Stimulated activated CD8-positive, alpha-beta memory T cell treated with anti-CD3 and anti-CD28 coated beads, Interleukin-7, amount 100 ng/mL, for 48 hours (primary cell): Measurements from ENCODE around the gene METTL25B.
"Not testable (repeated sequence)": the region's sequence is repeated elsewhere in the genome, so short reads cannot be mapped to it uniquely, and the experiment has no call there.

Source experiments
- DNase-seq, 2 donors: peaks; one replicate each; pipeline ENCODE4 v3.0.0-alpha.2; 2020; ENCODE audit warnings: low read depth in 1 of 2; ENCODE audit errors: extremely low read depth in 1 of 2

METTL25B gene

DNA sequence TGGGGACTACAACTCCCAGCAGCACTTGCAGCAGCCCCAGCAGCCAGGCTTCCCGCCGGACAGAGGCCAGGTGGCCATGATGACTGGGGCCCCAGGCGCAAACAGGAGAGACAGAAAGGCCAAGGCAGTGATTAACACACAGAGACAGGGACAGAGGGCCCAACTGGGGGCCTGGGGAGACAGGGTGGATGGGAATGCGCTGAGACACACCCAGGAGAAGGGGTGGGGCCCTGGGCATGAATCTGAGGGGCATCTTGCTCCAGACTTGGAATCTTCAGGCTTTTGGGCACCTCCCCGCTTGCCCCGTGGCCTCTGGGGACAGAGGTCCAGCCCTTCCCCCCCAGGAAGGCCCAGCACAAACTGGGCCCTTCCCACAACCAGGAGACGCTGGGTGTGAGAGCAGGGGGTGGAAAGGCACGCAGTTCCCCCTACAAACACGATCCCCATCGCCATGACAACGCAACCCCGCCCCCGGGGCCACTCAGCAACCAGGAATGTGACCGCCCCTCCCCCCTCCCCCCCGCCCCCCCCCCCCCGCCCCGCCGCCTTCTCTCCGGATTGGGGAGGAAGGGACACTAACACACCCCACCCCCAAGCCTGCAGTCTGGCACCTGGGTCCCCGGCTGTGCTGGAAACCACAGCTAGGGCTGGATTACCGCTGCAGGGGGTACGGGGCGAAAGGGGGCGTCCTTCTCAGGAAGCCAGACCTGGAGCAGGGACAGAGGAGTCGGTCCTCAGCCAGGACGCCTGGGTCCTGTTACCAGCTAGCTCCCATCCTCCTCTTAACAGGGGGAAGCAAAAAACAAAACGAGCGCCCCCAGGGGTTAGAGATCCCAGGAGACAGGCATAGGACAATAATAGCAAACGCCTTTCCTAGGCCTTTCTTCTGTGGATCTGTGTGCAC is 18.7 kb downstream of the METTL25B start:
- DNase-seq, result peak in 1 of 2 donors; percentile 37

- no peak for DNase-seq
These were observed 19.7 kb downstream of the METTL25B start for GRCh38 chr1:156747742-156748669.

- DNase-seq, result no peak
These were observed 20.6 kb downstream of the METTL25B start for GRCh38 chr1:156748670-156749418.

- DNase-seq, result no peak
These were observed 21.3 kb downstream of the METTL25B start for GRCh38 chr1:156749419-156750118.

DNA sequence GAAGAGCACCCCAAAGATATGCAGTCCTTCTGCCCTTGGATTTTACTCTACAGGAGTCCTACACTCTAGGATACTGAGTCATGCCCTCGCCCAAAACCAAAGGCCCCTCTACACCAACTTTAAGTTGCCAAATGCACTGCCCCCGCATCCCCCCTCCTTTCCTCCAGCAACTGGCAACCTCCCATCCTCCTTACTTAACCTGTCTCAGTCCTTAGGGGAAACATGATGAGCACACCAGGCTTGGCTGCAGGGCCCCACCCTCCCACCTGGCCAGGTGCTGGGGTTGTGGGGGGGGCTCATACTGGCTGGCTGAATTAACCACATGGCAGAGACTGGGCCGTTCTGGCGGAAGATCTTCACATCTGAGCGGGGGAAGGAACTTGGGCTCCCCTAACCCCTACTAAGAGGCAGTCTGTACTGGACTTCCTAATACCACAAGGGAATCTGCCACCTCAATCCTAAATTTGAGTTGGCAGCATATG is 22.0 kb downstream of the METTL25B start:
- no peak for DNase-seq

- DNase-seq, result no peak
These were observed 22.6 kb downstream of the METTL25B start for GRCh38 chr1:156750711-156751450.

DNA sequence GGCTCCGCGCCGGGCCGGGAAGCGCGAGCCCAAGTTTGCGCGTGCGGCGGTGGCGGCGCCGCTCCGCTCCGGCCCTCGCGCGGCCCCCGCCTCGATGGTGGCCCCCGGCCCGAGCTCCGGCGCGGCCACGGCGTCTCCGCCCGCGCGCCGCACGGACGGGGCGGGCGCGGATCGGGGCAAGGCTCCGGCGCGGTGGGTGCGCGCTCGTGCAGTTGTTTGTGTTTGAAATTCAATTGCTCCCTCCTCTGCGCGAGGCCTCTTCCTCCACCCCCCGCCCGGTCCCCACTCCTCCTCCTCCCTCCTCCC is 23.1 kb downstream of the METTL25B start, which contains the start of gene HDGF:
Gene HDGF, minus strand, starts transcription at position 225 of the 306 bp plus-strand sequence. CDS start 246 bp downstream, outside the sequence.
- no peak for DNase-seq

- DNase-seq, result peak; percentile 94 to 97
These were observed 23.6 kb downstream of the METTL25B start for GRCh38 chr1:156751757-156752481.

- DNase-seq, result no peak
These were observed 24.7 kb downstream of the METTL25B start for GRCh38 chr1:156752843-156753482.

GRCh38 chr1:156754219-156754618 is 25.9 kb downstream of the METTL25B start:
- DNase-seq, result no peak

GRCh38 chr1:156755527-156755950 is 27.3 kb downstream of the METTL25B start:
- no peak for DNase-seq

DNA sequence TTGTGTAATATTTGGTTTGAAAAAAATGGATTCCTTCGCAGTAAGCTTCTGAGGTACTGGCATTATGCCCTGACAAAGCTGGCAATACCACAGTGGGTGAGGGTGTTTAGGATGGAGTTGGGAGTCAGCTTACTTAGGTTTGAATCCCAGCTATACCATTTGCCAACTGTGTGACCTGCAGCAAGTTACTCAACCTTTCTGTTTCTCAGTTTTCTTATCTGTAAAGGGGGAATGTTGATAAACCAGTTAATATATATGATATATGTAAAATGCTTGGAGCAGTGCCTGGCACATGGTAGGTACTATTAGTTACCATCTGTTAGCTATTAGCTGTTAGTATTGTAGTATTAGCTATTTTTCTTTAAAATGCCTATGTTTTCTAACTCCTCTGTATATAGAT is 28.1 kb downstream of the METTL25B start:
- DNase-seq, result no peak

DNA sequence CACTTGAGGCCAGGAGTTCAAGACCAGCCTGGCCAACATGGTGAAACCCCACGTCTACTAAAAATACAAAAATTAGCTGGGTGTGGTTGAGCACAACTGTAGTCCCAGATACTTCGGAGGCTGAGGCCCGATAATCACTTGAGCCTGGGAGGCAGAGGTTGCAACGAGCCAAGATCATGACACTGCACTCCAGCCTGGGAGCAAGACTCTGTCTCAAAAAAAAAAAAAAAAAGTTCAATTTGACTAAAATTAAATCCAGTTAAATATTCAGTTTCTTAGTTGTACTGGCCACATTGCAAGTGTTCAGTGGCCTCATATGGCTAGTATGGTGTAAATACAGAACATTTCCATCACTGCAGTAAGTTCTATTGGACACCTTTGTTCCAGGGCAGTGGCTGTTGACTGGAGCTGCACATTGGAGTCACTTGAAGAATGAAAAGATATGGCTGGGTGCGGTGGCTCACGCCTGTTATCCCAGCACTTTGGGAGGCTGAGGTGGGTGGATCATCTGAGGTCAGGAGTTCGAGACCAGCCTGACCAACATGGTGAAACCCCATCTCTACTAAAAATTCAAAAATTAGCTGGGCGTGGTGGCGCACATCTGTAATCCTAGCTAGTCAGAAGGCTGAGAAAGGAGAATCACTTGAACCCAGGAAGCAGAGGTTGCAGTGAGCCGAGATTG is 29.4 kb downstream of the METTL25B start:
- DNase-seq, result not testable (repeated sequence)

DNA sequence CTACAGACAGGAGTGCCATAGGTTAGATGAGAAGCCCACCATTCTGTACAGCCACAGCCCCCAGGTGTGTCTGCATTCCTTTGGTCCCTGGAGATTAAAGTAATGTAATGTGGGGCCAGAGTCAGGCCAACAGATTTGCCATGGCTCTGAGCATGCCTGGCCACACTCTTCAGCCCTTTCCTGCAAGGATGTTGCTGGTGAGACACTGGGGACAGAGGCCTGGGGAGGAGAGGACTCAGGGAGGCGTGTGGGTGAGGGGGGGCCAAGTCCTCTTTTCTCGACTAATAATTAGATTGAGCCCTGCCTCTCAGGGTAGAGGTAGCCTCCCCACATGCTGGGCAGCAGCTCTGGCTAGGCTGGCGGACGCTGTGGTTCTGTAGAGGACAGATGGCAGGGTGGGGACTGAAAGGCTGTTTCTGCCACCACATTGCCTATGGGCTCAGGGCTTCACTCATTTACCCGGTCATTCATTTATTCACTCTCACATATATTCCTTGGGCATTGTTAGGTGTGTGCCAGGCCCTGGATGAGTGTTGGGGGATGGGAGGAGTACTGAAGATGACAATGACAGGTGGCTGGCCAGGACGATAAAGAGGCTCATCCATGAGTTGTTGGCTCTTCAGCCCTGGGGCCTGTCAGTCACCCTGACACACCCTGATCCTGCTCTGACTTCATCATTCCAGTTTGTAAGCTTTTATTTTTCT is 32.0 kb downstream of the METTL25B start:
- no peak for DNase-seq

GRCh38 chr1:156760796-156761104 is 32.5 kb downstream of the METTL25B start:
- DNase-seq, result no peak

DNA sequence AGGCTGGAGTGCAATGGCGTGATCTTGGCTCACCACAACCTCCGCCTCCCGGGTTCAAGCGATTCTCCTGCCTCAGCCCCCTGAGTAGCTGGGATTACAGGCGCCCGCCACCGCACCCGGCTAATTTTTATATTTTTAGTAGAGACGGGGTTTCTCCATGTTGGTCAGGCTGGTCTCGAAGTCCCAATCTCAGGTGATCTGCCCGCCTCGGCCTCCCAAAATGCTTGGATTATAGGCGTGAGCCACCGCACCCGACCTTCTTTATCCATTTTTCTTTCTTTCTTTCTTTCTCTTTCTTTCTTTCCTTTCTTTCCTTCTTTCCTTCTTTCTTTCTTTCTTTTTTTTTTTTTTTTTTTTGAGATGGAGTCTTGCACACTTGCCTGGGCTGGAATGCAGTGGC is 36.9 kb downstream of the METTL25B start:
- DNase-seq, result not testable (repeated sequence)

GRCh38 chr1:156765666-156766065 is 37.4 kb downstream of the METTL25B start:
- DNase-seq, result no peak
